PC-9 (cell line): Measurements from ENCODE around the gene ABCA1. TPM values are rescaled to one million over a fixed set of nuclear protein-coding genes. Genes with fewer than 3 reads are reported as not detected.

Source experiments
- BruUV-seq: library from RNA; stranded (reverse); fragments of 400-500 nt; replicated peaks from 2 replicates; lab custom pipeline; 2021; lab: Mats Ljungman, UMichigan
- CTCF ChIA-PET: fragments of 300-600 bp; sonication (Branson Sonifier 250); formaldehyde crosslinking; loops from one replicate; lab custom pipeline; 2022; ENCODE audit warnings: antibody characterized with exemption; lab: Charles Lee
- POLR2A ChIA-PET: fragments of 300-600 bp; sonication (Branson Sonifier 250); formaldehyde crosslinking; loops from one replicate; lab custom pipeline; 2022; ENCODE audit warnings: antibody characterized with exemption; ENCODE audit not compliant: unreplicated experiment; lab: Charles Lee
- DNase-seq, 2 experiments: peaks; one replicate each; pipeline versions ENCODE4 v3.0.0 to v3.0.0-alpha.2; 2015 to 2022; ENCODE audit warnings: mixed read lengths in 1 of 2
- H2AFZ ChIP-seq: fragments of 200-600 bp; sonication (generic); 2 replicates; pipeline ENCODE4 v1.8.1; 2017; ENCODE audit warnings: antibody characterized with exemption
- H3F3A ChIP-seq: fragments of 200-600 bp; sonication (generic); 2 replicates; pipeline ENCODE4 v1.8.1; 2017; ENCODE audit warnings: antibody characterized with exemption, mild to moderate bottlenecking, low read depth; ENCODE audit not compliant: insufficient read depth
- H3K27ac ChIP-seq: fragments of 200-600 bp; sonication (generic); 2 replicates; pipeline ENCODE4 v1.6.1; 2016; ENCODE audit warnings: mixed run types
- H3K27me3 ChIP-seq: fragments of 200-600 bp; sonication (generic); 2 replicates; pipeline ENCODE4 v1.6.1; 2016; ENCODE audit warnings: low read depth, mixed run types; ENCODE audit not compliant: insufficient read depth
- H3K36me3 ChIP-seq: fragments of 200-600 bp; sonication (generic); 2 replicates; pipeline ENCODE4 v1.6.1; 2016; ENCODE audit warnings: low read depth, mixed run types
- H3K4me1 ChIP-seq: fragments of 200-600 bp; sonication (generic); replicated peaks from 2 replicates; pipeline ENCODE4 v1.6.1; 2016; ENCODE audit warnings: mixed run types; ENCODE audit not compliant: insufficient read depth
- H3K4me2 ChIP-seq: fragments of 200-600 bp; sonication (generic); 2 replicates; pipeline ENCODE4 v1.6.1; 2017; ENCODE audit warnings: mixed run types
- H3K4me3 ChIP-seq: fragments of 200-600 bp; sonication (generic); 2 replicates; pipeline ENCODE4 v1.6.1; 2016; ENCODE audit warnings: mixed run types
- H3K79me2 ChIP-seq: fragments of 200-600 bp; sonication (generic); 2 replicates; pipeline ENCODE4 v1.6.1; 2017; ENCODE audit warnings: low read depth, mixed run types
- H3K9me2 ChIP-seq: fragments of 200-600 bp; sonication (generic); 2 replicates; pipeline ENCODE4 v1.8.1; 2017; ENCODE audit warnings: mild to moderate bottlenecking; ENCODE audit not compliant: insufficient read depth
- H3K9me3 ChIP-seq: fragments of 200-600 bp; sonication (generic); 2 replicates; pipeline ENCODE4 v1.8.1; 2016; ENCODE audit warnings: low read depth; ENCODE audit not compliant: insufficient read depth
- H4K20me1 ChIP-seq: fragments of 200-600 bp; sonication (generic); 2 replicates; pipeline ENCODE4 v1.8.1; 2017; ENCODE audit not compliant: insufficient read depth
- CTCF ChIP-seq: fragments of 200-600 bp; sonication (generic); conservative IDR thresholded peaks from 2 replicates; pipeline ENCODE4 v1.6.1; 2017; ENCODE audit warnings: mixed run types, antibody characterized with exemption, mild to moderate bottlenecking, moderate library complexity
- EZH2 ChIP-seq: fragments of 200-600 bp; sonication (generic); IDR thresholded peaks from 2 replicates; pipeline ENCODE4 v1.8.0; 2017; ENCODE audit warnings: antibody characterized with exemption, low read depth
- intact Hi-C: fragments of 100-400 bp; cut with micrococcal nuclease; formaldehyde crosslinking; loops from one replicate; pipeline ENCODE4 v1.10.0; 2022; ENCODE audit not compliant: unreplicated experiment
- total RNA-seq: library from RNA; stranded (reverse); gene quantifications from 2 replicates; pipeline ENCODE4 v1.2.3, GENCODE V29; 2021

The ABCA1 gene
- total RNA-seq, 1 experiment from 2014 or later, result 38.3 TPM

GRCh38 chr9:104831681-104832080 is 96.3 kb downstream of the ABCA1 start:
- intact Hi-C loops, result loop anchor here (2.0 kb wide), 2 partner anchors 21 to 23 kb away; no protein-coding TSS in a partner anchor

DNA sequence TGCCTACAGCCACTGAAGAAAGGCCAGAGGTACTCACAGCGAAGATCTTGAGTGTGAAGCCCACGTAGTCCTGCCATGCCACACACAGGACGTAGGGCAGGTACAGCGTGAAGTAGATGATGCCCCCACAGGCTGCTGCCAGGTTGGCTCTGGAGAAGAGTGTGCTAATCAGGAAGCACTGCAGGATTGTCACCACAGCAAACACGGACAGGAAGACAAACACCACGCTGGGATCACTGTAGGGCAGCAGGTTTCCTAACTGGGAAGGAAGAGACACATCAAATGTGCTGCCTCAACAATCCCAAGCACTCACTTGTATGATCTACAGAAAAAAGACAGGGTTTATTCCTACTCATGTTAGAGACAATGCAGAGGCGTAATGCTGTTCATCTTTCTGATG is 101.0 kb downstream of the ABCA1 start:
- peaks cover 24% of the 10 kb centered on the region for H3K4me1 ChIP-seq
- CTCF ChIA-PET, result no interaction called here
- H3K27me3 ChIP-seq, result no peaks in the 10 kb centered on the region
- intact Hi-C loops, result no loop called here
- H3K79me2 ChIP-seq, result no peaks in the 10 kb centered on the region
- no peak overlapping the region for H2AFZ ChIP-seq
- peaks cover 67% of the 10 kb centered on the region for H3K36me3 ChIP-seq
- H3K4me2 ChIP-seq, result no peak overlapping the region
- H3K4me3 ChIP-seq, result no peak overlapping the region
- DNase-seq, result no peak
- H3K9me2 ChIP-seq, result no peaks in the 10 kb centered on the region
- BruUV-seq, result no TSS peak
- H4K20me1 ChIP-seq, result peaks cover 5% of the 10 kb centered on the region; the same call in 1 of the 2 replicates
- peaks cover 19% of the 10 kb centered on the region; the same call in 1 of the 2 replicates for H3F3A ChIP-seq
- TF ChIP-seq EZH2, result no peak
- TF ChIP-seq CTCF, result no peak
- H3K27ac ChIP-seq, result no peak overlapping the region
- POLR2A ChIA-PET, result no interaction called here
- H3K9me3 ChIP-seq, result no peaks in the 10 kb centered on the region

More at GRCh38 chr9:104831681-104832080, 96.3 kb downstream of the ABCA1 start:
- Histone ChIP-seq H3K4me2 (no peak overlapping the region), H3K9me2 (no peaks in the 10 kb centered on the region), H3K79me2 (no peaks in the 10 kb centered on the region), H3F3A (peaks cover 23% of the 10 kb centered on the region; the same call in 1 of the 2 replicates), H4K20me1 (0 out of 2 replicates have a peak, but pooled peaks cover 3% of the 10 kb centered on the region), H3K4me3 (no peak overlapping the region), H3K36me3 (peaks cover 59% of the 10 kb centered on the region), H2AFZ (no peak overlapping the region), H3K4me1 (peaks cover 35% of the 10 kb centered on the region), H3K9me3 (no peaks in the 10 kb centered on the region), H3K27me3 (no peaks in the 10 kb centered on the region), H3K27ac (no peak overlapping the region)
- CTCF ChIA-PET, result no interaction called here
- no peak for DNase-seq
- no peak for TF ChIP-seq CTCF
- TF ChIP-seq EZH2, result no peak
- POLR2A ChIA-PET, result no interaction called here
- no TSS peak for BruUV-seq

GRCh38 chr9:104826079-104826775 is 101.7 kb downstream of the ABCA1 start:
- no peak overlapping the region for H3K27ac ChIP-seq
- intact Hi-C loops, result no loop called here
- H4K20me1 ChIP-seq, result peaks cover 5% of the 10 kb centered on the region; the same call in 1 of the 2 replicates
- no peak overlapping the region for H2AFZ ChIP-seq
- POLR2A ChIA-PET, result no interaction called here
- H3K4me2 ChIP-seq, result no peak overlapping the region
- H3F3A ChIP-seq, result peaks cover 12% of the 10 kb centered on the region; the same call in 1 of the 2 replicates
- peaks cover 18% of the 10 kb centered on the region for H3K4me1 ChIP-seq
- no peaks in the 10 kb centered on the region for H3K27me3 ChIP-seq
- H3K79me2 ChIP-seq, result no peaks in the 10 kb centered on the region
- H3K9me3 ChIP-seq, result no peaks in the 10 kb centered on the region
- H3K4me3 ChIP-seq, result no peak overlapping the region
- TF ChIP-seq EZH2 (no peak), CTCF (no peak)
- H3K36me3 ChIP-seq, result peaks cover 62% of the 10 kb centered on the region
- DNase-seq, result no peak
- H3K9me2 ChIP-seq, result no peaks in the 10 kb centered on the region
- no TSS peak for BruUV-seq
- CTCF ChIA-PET, result no interaction called here
